Karpas-422 (cell line): ENCODE measurements around the gene STXBP6. TPM values are rescaled to one million over a fixed set of nuclear protein-coding genes. Genes with fewer than 3 reads are reported as not detected.

ENCODE experiments used
- DNase-seq: peaks from one replicate; pipeline ENCODE4 v3.0.0-alpha.2; 2015
- H2AFZ ChIP-seq: fragments of 200-600 bp; sonication (generic); 2 replicates; pipeline ENCODE4 v1.6.1; 2014; ENCODE audit warnings: antibody characterized with exemption, low read length, mixed read lengths
- H3K27ac ChIP-seq: fragments of 200-600 bp; sonication (generic); 2 replicates; pipeline ENCODE4 v1.5.1; 2014; ENCODE audit warnings: mild to moderate bottlenecking, low read length, moderate library complexity
- H3K27me3 ChIP-seq: fragments of 200-600 bp; sonication (generic); 2 replicates; pipeline ENCODE4 v1.6.1; 2014; ENCODE audit warnings: low read length, mixed read lengths
- H3K36me3 ChIP-seq: fragments of 200-600 bp; sonication (generic); 2 replicates; pipeline ENCODE4 v1.6.1; 2014; ENCODE audit warnings: low read length, mixed read lengths; ENCODE audit not compliant: insufficient read depth
- H3K4me1 ChIP-seq: fragments of 200-600 bp; sonication (generic); 2 replicates; pipeline ENCODE4 v1.6.1; 2014; ENCODE audit warnings: mild to moderate bottlenecking, low read length, mixed read lengths
- H3K4me2 ChIP-seq: fragments of 200-600 bp; sonication (generic); 2 replicates; pipeline ENCODE4 v1.6.1; 2014; ENCODE audit warnings: low read length, low read depth, mild to moderate bottlenecking; ENCODE audit not compliant: poor library complexity, severe bottlenecking
- H3K4me3 ChIP-seq: fragments of 200-600 bp; sonication (generic); 2 replicates; pipeline ENCODE4 v1.5.1; 2014; ENCODE audit warnings: mild to moderate bottlenecking, antibody characterized with exemption, low read length, mixed read lengths
- H3K79me2 ChIP-seq: fragments of 200-600 bp; sonication (generic); 2 replicates; pipeline ENCODE4 v1.6.1; 2014; ENCODE audit warnings: mild to moderate bottlenecking, low read length, mixed read lengths
- H3K9ac ChIP-seq: fragments of 200-600 bp; sonication (generic); 2 replicates; pipeline ENCODE4 v1.6.0; 2014; ENCODE audit warnings: low read length
- H3K9me2 ChIP-seq: fragments of 200-600 bp; sonication (generic), shearing (Covaris generic); replicated peaks from 2 replicates; pipeline ENCODE4 v1.6.0; 2014; ENCODE audit warnings: mild to moderate bottlenecking, low read length, moderate library complexity; ENCODE audit not compliant: insufficient read depth
- H3K9me3 ChIP-seq: fragments of 300-700, 200-600 bp; sonication (generic); 2 replicates; pipeline ENCODE4 v1.6.1; 2014; ENCODE audit warnings: low read length, mixed read lengths
- H4K20me1 ChIP-seq: fragments of 200-600 bp; sonication (generic); 2 replicates; pipeline ENCODE4 v1.6.1; 2014; ENCODE audit warnings: mild to moderate bottlenecking, antibody characterized with exemption, low read length, low read depth; ENCODE audit not compliant: insufficient read depth
- total RNA-seq: library from RNA; depleted of rRNA; stranded (reverse); fragments of >200 nt; shearing (Covaris generic); gene quantifications from 2 replicates; pipeline ENCODE4 v1.2.3, GENCODE V29; 2014; ENCODE audit warnings: low replicate concordance

The STXBP6 gene
- total RNA-seq, 1 experiment from 2014 or later: 1.3 TPM

GRCh38 chr14:25017562-25017961, 32.4 kb downstream of the STXBP6 start:
- H3K27me3 ChIP-seq: no peaks in the 10 kb centered on the region
- H2AFZ ChIP-seq: no peak overlapping the region
- no peaks in the 10 kb centered on the region for H3K9me2 ChIP-seq
- no peak overlapping the region for H3K4me2 ChIP-seq
- no peak overlapping the region for H3K4me3 ChIP-seq
- H3K36me3 ChIP-seq: no peaks in the 10 kb centered on the region
- no peaks in the 10 kb centered on the region for H4K20me1 ChIP-seq
- no peak overlapping the region for H3K27ac ChIP-seq
- no peak overlapping the region for H3K9ac ChIP-seq
- DNase-seq: no peak
- no peaks in the 10 kb centered on the region for H3K79me2 ChIP-seq
- H3K4me1 ChIP-seq: no peaks in the 10 kb centered on the region
- H3K9me3 ChIP-seq: peaks cover 36% of the 10 kb centered on the region

- Histone ChIP-seq H3K9me2 (no peaks in the 10 kb centered on the region), H3K27ac (no peak overlapping the region), H3K4me2 (no peak overlapping the region), H3K4me1 (no peaks in the 10 kb centered on the region), H3K36me3 (no peaks in the 10 kb centered on the region), H3K4me3 (no peak overlapping the region), H3K9me3 (peaks cover 35% of the 10 kb centered on the region), H4K20me1 (no peaks in the 10 kb centered on the region), H3K9ac (no peak overlapping the region), H3K27me3 (no peaks in the 10 kb centered on the region), H2AFZ (no peak overlapping the region), H3K79me2 (no peaks in the 10 kb centered on the region)
- no peak for DNase-seq
Measured at GRCh38 chr14:25015761-25016160, 34.2 kb downstream of the STXBP6 start.

- H2AFZ ChIP-seq: no peak overlapping the region
- peaks cover 33% of the 10 kb centered on the region for H3K9me3 ChIP-seq
- H3K27ac ChIP-seq: no peak overlapping the region
- no peaks in the 10 kb centered on the region for H3K4me1 ChIP-seq
- no peaks in the 10 kb centered on the region for H3K79me2 ChIP-seq
- DNase-seq: no peak
- no peaks in the 10 kb centered on the region for H3K36me3 ChIP-seq
- H3K4me2 ChIP-seq: no peak overlapping the region
- no peaks in the 10 kb centered on the region for H3K9me2 ChIP-seq
- no peaks in the 10 kb centered on the region for H4K20me1 ChIP-seq
- no peak overlapping the region for H3K4me3 ChIP-seq
- no peak overlapping the region for H3K9ac ChIP-seq
- H3K27me3 ChIP-seq: no peaks in the 10 kb centered on the region
Measured at GRCh38 chr14:25014440-25014839, 35.5 kb downstream of the STXBP6 start.

GRCh38 chr14:25011095-25011494, 38.9 kb downstream of the STXBP6 start:
- peaks cover 2% of the 10 kb centered on the region; the same call in 1 of the 2 replicates for H3K27me3 ChIP-seq
- H3K79me2 ChIP-seq: no peaks in the 10 kb centered on the region
- H4K20me1 ChIP-seq: no peaks in the 10 kb centered on the region
- H3K9ac ChIP-seq: no peak overlapping the region
- no peak overlapping the region for H2AFZ ChIP-seq
- H3K4me1 ChIP-seq: no peaks in the 10 kb centered on the region
- no peaks in the 10 kb centered on the region for H3K9me2 ChIP-seq
- no peak overlapping the region for H3K27ac ChIP-seq
- H3K36me3 ChIP-seq: no peaks in the 10 kb centered on the region
- no peak for DNase-seq
- peaks cover 8% of the 10 kb centered on the region for H3K9me3 ChIP-seq
- H3K4me3 ChIP-seq: no peak overlapping the region
- H3K4me2 ChIP-seq: no peak overlapping the region

GRCh38 chr14:25010471-25010870, 39.5 kb downstream of the STXBP6 start:
- Histone ChIP-seq H3K27me3 (peaks cover 2% of the 10 kb centered on the region; the same call in 1 of the 2 replicates), H3K9ac (no peak overlapping the region), H2AFZ (no peak overlapping the region), H3K4me2 (no peak overlapping the region), H3K79me2 (no peaks in the 10 kb centered on the region), H3K9me2 (no peaks in the 10 kb centered on the region), H3K4me3 (no peak overlapping the region), H3K9me3 (peaks cover 8% of the 10 kb centered on the region), H3K27ac (no peak overlapping the region), H3K4me1 (no peaks in the 10 kb centered on the region), H3K36me3 (no peaks in the 10 kb centered on the region), H4K20me1 (no peaks in the 10 kb centered on the region)
- DNase-seq: no peak

- H3K79me2 ChIP-seq: no peaks in the 10 kb centered on the region
- no peaks in the 10 kb centered on the region for H3K36me3 ChIP-seq
- peaks cover 8% of the 10 kb centered on the region for H3K9me3 ChIP-seq
- no peak for DNase-seq
- peaks cover 2% of the 10 kb centered on the region; the same call in 1 of the 2 replicates for H3K27me3 ChIP-seq
- H3K9ac ChIP-seq: no peak overlapping the region
- no peak overlapping the region for H3K4me2 ChIP-seq
- no peaks in the 10 kb centered on the region for H4K20me1 ChIP-seq
- H2AFZ ChIP-seq: no peak overlapping the region
- H3K9me2 ChIP-seq: no peaks in the 10 kb centered on the region
- no peak overlapping the region for H3K27ac ChIP-seq
- H3K4me1 ChIP-seq: no peaks in the 10 kb centered on the region
- H3K4me3 ChIP-seq: no peak overlapping the region
Measured at GRCh38 chr14:25009891-25010290, 40.1 kb downstream of the STXBP6 start.

- no peak overlapping the region for H2AFZ ChIP-seq
- H3K36me3 ChIP-seq: no peaks in the 10 kb centered on the region
- peaks cover 16% of the 10 kb centered on the region for H3K9me3 ChIP-seq
- no peak for DNase-seq
- no peak overlapping the region for H3K4me2 ChIP-seq
- H3K27ac ChIP-seq: no peak overlapping the region
- H3K9ac ChIP-seq: no peak overlapping the region
- H3K4me1 ChIP-seq: no peaks in the 10 kb centered on the region
- H4K20me1 ChIP-seq: no peaks in the 10 kb centered on the region
- no peaks in the 10 kb centered on the region for H3K9me2 ChIP-seq
- H3K79me2 ChIP-seq: no peaks in the 10 kb centered on the region
- H3K27me3 ChIP-seq: peaks cover 2% of the 10 kb centered on the region; the same call in 1 of the 2 replicates
- H3K4me3 ChIP-seq: no peak overlapping the region
Measured at GRCh38 chr14:25007832-25008231, 42.1 kb downstream of the STXBP6 start.

GRCh38 chr14:25006961-25007795, 42.8 kb downstream of the STXBP6 start:
- Histone ChIP-seq H3K9me2 (no peaks in the 10 kb centered on the region), H3K4me2 (no peak overlapping the region), H3K9ac (no peak overlapping the region), H3K4me1 (no peaks in the 10 kb centered on the region), H4K20me1 (no peaks in the 10 kb centered on the region), H3K27ac (no peak overlapping the region), H3K79me2 (no peaks in the 10 kb centered on the region), H3K4me3 (no peak overlapping the region), H2AFZ (no peak overlapping the region), H3K27me3 (peaks cover 2% of the 10 kb centered on the region; the same call in 1 of the 2 replicates), H3K9me3 (peaks cover 13% of the 10 kb centered on the region), H3K36me3 (no peaks in the 10 kb centered on the region)
- DNase-seq: no peak
